Measurements from ENCODE around the gene SHISAL1.
A peak's percentile ranks its signal among the peaks of the same experiment; 100 is the strongest.

SHISAL1 gene

DNA sequence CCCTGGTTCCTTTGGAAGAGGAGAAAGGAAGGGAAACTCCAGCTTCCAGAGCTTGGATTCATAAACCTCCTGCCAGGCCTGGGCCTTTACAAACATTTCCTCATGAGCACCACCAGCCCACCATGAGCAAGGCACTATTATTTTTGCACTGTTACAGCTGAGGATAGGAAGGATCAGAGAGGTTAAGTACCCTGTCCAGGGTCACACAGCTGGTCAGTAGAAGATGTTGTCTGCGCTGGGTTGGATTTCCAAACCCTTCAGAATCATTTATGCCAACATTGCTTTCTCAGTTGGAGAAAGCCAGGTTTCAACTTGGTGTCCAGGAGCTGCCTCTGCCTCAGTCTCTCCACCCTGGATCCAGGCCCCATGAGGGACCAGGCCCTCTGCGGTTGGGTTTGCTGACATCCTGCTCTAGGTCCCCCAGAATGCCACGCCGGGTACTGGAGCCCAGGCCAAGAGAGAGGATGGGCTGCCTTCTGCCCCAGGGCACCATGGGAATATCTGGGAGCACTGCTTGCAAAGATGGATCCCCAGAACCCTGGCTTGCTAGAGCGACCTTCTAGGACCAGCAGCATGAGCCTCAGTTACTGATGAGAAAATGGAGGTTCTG, 29.7 kb upstream of the SHISAL1 start:
- TF ChIP-seq ZFP30 (CRISPR knock-in tag; IDR thresholded peaks at IDR 0.05): no peak
- no peak for TF ChIP-seq SNAI2 (CRISPR knock-in tag; IDR thresholded peaks at IDR 0.05)
- TF ChIP-seq ISL1 (CRISPR knock-in tag; IDR thresholded peaks at IDR 0.05): no peak
- TF ChIP-seq TOX (CRISPR knock-in tag; IDR thresholded peaks at IDR 0.05; ENCODE audit: borderline replicate concordance): no peak
- no peak for TF ChIP-seq BACH2 (CRISPR knock-in tag; IDR thresholded peaks at IDR 0.05; ENCODE audit: borderline replicate concordance)
- no peak for TF ChIP-seq GLIS3 (CRISPR knock-in tag; IDR thresholded peaks at IDR 0.05)
- TF ChIP-seq CSDC2 (CRISPR knock-in tag; IDR thresholded peaks at IDR 0.05): no peak
- TF ChIP-seq POU6F1 (CRISPR knock-in tag; IDR thresholded peaks at IDR 0.05; ENCODE audit: borderline replicate concordance, low read depth): no peak
- no peak for TF ChIP-seq ZNF8 (CRISPR knock-in tag; IDR thresholded peaks at IDR 0.05)
- TF ChIP-seq ZFP3 (CRISPR knock-in tag; IDR thresholded peaks at IDR 0.05): no peak
- TF ChIP-seq ZNF70 (CRISPR knock-in tag; IDR thresholded peaks at IDR 0.05): no peak
- no peak for TF ChIP-seq TSHZ2 (CRISPR knock-in tag; IDR thresholded peaks at IDR 0.05)
- no peak for ATAC-seq

DNA sequence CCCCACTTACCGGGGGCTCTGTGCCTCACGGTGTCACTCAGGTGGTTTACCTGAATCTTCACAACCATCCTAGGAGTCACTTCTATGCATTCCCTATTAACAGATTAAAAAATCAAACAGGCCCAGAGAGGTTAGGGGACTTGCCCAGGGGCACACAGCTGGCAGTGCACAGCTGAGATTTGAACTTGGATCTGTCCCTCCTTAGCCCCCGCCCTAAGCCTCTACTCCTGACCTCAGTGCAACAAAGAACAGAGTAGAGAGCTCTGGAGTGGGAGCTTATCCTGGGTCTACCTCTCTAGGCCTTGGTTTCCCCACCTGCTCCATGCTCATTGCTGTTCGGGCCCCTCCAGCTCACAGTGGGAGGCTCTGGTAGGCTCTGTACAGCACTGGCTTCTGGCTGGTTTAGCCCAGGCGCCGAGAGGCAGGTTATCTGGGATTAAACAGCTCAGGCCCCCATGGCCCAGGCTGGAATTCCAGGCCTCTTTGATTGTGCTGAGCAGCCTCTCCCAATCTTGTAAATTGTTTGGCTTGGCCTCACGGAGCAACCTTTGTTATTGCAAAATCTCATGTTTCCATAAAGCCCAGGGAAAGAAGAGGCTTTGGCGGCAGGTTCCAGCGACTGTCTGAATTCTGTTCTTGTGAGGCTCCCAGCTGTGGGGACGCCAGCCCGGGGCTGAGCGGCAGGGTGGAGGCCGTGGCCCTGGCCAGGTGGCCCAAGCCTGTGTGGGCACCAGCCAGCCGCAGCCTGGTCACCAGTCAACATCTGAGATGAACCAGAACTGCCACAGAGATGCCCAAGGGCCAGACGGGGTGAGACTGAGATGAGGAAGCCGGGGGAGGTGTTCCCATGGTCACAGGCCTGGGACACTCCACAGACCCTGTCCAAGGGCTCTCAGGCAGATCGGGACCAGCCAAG, 28.9 kb upstream of the SHISAL1 start:
- ATAC-seq: peak; percentile 12; the same call in 1 of the 3 replicates
- TF ChIP-seq TCF4 (CRISPR knock-in tag; IDR thresholded peaks at IDR 0.05; ENCODE audit: borderline replicate concordance): 0 out of 2 replicates have a peak, but pooled peaks have one; percentile 16
- TF ChIP-seq GLIS3 (CRISPR knock-in tag; IDR thresholded peaks at IDR 0.05): no peak

DNA sequence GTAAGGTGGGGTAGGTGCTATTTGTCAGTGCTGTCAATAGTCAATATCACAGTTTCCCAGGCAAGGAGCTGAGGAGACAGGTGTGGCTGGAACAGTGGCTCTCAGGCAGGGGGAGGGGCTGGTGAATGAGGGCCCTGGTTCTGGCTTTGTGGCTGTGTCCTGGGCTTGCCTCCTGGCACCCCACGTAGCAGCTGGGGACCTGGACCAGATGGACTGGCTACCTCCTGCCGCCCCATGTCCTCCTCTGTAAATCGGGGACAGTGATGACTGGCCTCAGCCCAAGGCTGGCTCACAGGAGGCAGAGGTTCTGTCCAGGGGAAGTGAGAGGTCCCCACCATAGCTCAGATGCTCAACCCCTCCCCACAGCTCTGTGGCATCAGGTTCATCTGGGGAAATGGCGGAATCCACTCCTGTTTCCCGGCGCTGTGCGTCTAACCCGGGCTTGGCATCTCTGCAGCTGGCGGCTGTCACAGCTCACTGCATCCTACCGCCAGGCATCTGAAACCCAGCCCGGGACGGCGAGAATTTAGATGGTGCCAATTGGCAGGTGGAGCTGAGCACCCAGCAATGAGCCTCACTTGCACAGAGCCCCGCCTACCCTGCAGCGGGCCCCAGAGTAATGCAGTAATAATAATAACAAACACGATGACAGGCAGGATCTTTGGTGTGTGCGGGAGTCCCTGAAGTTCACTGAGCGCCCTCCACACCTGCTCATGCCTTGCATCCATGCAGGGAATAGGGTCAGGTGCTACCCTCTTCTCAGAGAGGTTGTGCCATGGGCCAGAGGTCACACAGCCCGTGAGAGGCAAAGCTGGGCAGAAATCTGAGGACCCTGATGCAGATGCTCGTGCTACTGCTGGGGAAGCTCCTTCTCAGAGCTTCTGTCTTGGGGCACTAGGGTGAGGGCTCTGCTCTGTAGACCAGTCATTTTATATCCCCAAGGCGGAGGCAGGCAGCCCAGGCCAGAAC, 27.8 kb upstream of the SHISAL1 start:
- TF ChIP-seq, protein P1, sequence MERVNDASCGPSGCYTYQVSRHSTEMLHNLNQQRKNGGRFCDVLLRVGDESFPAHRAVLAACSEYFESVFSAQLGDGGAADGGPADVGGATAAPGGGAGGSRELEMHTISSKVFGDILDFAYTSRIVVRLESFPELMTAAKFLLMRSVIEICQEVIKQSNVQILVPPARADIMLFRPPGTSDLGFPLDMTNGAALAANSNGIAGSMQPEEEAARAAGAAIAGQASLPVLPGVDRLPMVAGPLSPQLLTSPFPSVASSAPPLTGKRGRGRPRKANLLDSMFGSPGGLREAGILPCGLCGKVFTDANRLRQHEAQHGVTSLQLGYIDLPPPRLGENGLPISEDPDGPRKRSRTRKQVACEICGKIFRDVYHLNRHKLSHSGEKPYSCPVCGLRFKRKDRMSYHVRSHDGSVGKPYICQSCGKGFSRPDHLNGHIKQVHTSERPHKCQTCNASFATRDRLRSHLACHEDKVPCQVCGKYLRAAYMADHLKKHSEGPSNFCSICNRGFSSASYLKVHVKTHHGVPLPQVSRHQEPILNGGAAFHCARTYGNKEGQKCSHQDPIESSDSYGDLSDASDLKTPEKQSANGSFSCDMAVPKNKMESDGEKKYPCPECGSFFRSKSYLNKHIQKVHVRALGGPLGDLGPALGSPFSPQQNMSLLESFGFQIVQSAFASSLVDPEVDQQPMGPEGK (CRISPR knock-in tag; IDR thresholded peaks at IDR 0.05; ENCODE audit: borderline replicate concordance): no peak
- TF ChIP-seq ZNF8 (CRISPR knock-in tag; IDR thresholded peaks at IDR 0.05) (no peak), CSRNP3 (CRISPR knock-in tag; IDR thresholded peaks at IDR 0.05) (no peak), TCF4 (CRISPR knock-in tag; IDR thresholded peaks at IDR 0.05; ENCODE audit: borderline replicate concordance) (no peak)
- ATAC-seq: no peak

DNA sequence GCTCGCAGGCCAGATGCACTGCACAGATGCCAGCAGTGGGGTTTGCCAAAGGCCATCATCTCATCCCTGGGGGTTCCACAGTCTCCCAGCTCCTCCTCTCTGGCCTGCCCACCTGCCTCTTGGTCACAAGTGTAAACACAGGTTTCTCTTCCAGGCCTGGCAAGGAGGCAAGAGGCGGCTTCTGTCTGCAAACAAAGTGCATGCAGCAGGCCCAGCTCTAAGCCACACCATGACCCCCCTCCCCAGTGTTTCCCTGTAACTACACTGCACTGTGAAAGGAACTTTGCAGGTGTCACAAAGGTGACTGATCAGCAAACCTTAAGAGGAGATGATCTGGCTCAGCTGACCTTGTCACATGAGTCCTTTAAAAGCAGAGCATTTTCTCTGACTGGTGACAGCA, 26.2 kb upstream of the SHISAL1 start:
- TF ChIP-seq CSDC2 (CRISPR knock-in tag; IDR thresholded peaks at IDR 0.05) (no peak), SNAI2 (CRISPR knock-in tag; IDR thresholded peaks at IDR 0.05) (no peak), ZNF565 (CRISPR knock-in tag; conservative IDR thresholded peaks at IDR 0.05; ENCODE audit: low read depth) (no peak), OSR1 (CRISPR knock-in tag; IDR thresholded peaks at IDR 0.05) (no peak), ARNTL (CRISPR knock-in tag; IDR thresholded peaks at IDR 0.05; ENCODE audit: borderline replicate concordance, low read depth) (no peak), TSHZ2 (CRISPR knock-in tag; IDR thresholded peaks at IDR 0.05) (no peak), ZC3H10 (CRISPR knock-in tag; IDR thresholded peaks at IDR 0.05) (no peak), CSRNP3 (CRISPR knock-in tag; IDR thresholded peaks at IDR 0.05) (no peak), ZNF8 (CRISPR knock-in tag; IDR thresholded peaks at IDR 0.05) (no peak), ESRRG (CRISPR knock-in tag; IDR thresholded peaks at IDR 0.05) (no peak), GLIS3 (CRISPR knock-in tag; IDR thresholded peaks at IDR 0.05) (no peak)
- no peak for ATAC-seq
